ENCODE data around the gene AKNA. TPM values are rescaled to one million over a fixed set of nuclear protein-coding genes. Genes with fewer than 3 reads are reported as not detected.

The AKNA gene
- polyA plus RNA-seq, 1 donor from 2014 or later: 1.2 TPM

DNA sequence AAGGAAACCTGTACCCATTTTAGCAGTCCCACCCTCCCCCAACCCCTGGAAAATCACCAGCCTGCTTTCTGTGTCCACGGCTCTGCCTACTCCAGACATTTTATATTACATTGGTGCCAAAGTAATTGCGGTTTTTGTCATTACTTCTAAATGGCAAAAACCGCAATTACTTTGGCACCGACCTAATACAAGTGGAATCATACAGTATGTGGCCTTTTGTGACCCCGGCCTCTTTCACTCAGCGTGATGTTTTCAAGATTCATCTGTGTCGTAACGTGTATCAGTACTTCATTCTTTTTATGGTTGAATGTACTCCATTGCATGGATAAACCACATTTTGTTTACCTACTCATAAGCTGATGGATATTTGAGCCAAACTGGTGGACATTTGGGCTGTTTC, 74.6 kb downstream of the AKNA start:
- Histone ChIP-seq H3K36me3 (ENCODE audit: insufficient read depth, low read length) (no peaks in the 10 kb centered on the region), H3K9ac (ENCODE audit: low read length) (no peak overlapping the region), H3K79me2 (replicated peaks; ENCODE audit: insufficient read depth, low read length) (no peaks in the 10 kb centered on the region), H3K4me3 (ENCODE audit: low read length) (no peak overlapping the region), H2AFZ (ENCODE audit: low read depth, low read length) (no peak overlapping the region), H3K9me2 (ENCODE audit: insufficient read depth, low read length) (no peaks in the 10 kb centered on the region), H3K27ac (ENCODE audit: low read length) (no peak overlapping the region), H3K9me3 (ENCODE audit: low read length) (no peaks in the 10 kb centered on the region), H3K4me2 (ENCODE audit: low read length) (no peak overlapping the region), H3K27me3 (ENCODE audit: insufficient read depth, low read depth, low read length) (no peaks in the 10 kb centered on the region), H4K20me1 (ENCODE audit: insufficient read depth) (no peaks in the 10 kb centered on the region), H3F3A (ENCODE audit: insufficient read depth, low read length, poor library complexity, severe bottlenecking) (no peaks in the 10 kb centered on the region)
- TF ChIP-seq, protein P1, sequence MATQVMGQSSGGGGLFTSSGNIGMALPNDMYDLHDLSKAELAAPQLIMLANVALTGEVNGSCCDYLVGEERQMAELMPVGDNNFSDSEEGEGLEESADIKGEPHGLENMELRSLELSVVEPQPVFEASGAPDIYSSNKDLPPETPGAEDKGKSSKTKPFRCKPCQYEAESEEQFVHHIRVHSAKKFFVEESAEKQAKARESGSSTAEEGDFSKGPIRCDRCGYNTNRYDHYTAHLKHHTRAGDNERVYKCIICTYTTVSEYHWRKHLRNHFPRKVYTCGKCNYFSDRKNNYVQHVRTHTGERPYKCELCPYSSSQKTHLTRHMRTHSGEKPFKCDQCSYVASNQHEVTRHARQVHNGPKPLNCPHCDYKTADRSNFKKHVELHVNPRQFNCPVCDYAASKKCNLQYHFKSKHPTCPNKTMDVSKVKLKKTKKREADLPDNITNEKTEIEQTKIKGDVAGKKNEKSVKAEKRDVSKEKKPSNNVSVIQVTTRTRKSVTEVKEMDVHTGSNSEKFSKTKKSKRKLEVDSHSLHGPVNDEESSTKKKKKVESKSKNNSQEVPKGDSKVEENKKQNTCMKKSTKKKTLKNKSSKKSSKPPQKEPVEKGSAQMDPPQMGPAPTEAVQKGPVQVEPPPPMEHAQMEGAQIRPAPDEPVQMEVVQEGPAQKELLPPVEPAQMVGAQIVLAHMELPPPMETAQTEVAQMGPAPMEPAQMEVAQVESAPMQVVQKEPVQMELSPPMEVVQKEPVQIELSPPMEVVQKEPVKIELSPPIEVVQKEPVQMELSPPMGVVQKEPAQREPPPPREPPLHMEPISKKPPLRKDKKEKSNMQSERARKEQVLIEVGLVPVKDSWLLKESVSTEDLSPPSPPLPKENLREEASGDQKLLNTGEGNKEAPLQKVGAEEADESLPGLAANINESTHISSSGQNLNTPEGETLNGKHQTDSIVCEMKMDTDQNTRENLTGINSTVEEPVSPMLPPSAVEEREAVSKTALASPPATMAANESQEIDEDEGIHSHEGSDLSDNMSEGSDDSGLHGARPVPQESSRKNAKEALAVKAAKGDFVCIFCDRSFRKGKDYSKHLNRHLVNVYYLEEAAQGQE (IDR thresholded peaks at IDR 0.05; ENCODE audit: borderline replicate concordance): no peak

DNA sequence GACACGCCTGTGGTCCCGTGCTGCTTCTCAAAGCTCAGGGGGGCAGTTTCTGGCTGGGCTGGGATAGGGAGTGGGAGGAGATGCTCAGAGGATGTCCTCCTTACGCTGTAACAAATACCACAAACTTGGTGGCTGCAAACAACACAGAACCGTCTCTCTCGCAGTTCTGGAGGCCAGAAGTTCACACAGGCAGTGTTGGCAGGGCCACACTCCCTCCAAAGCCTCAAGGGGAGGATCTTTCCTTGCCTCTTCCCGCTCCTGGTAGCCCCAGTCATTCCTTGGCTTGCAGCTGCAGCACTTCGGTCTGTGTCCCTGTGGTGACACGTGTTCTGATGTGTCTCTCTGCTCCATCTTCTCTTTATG, 75.3 kb downstream of the AKNA start:
- H3K27me3 ChIP-seq (ENCODE audit: insufficient read depth, low read depth, low read length): no peaks in the 10 kb centered on the region
- H3K9me3 ChIP-seq (ENCODE audit: low read length): no peaks in the 10 kb centered on the region
- no peaks in the 10 kb centered on the region for H3F3A ChIP-seq (ENCODE audit: insufficient read depth, low read length, poor library complexity, severe bottlenecking)
- no peak overlapping the region for H3K27ac ChIP-seq (ENCODE audit: low read length)
- H3K9ac ChIP-seq (ENCODE audit: low read length): no peak overlapping the region
- no peaks in the 10 kb centered on the region for H4K20me1 ChIP-seq (ENCODE audit: insufficient read depth)
- no peak overlapping the region for H3K4me2 ChIP-seq (ENCODE audit: low read length)
- no peak overlapping the region for H3K4me3 ChIP-seq (ENCODE audit: low read length)
- no peaks in the 10 kb centered on the region for H3K9me2 ChIP-seq (ENCODE audit: insufficient read depth, low read length)
- H3K79me2 ChIP-seq (replicated peaks; ENCODE audit: insufficient read depth, low read length): no peaks in the 10 kb centered on the region
- H3K36me3 ChIP-seq (ENCODE audit: insufficient read depth, low read length): no peaks in the 10 kb centered on the region
- H2AFZ ChIP-seq (ENCODE audit: low read depth, low read length): no peak overlapping the region
- TF ChIP-seq SMC3 (conservative IDR thresholded peaks at IDR 0.05; ENCODE audit: poor library complexity): no peak

DNA sequence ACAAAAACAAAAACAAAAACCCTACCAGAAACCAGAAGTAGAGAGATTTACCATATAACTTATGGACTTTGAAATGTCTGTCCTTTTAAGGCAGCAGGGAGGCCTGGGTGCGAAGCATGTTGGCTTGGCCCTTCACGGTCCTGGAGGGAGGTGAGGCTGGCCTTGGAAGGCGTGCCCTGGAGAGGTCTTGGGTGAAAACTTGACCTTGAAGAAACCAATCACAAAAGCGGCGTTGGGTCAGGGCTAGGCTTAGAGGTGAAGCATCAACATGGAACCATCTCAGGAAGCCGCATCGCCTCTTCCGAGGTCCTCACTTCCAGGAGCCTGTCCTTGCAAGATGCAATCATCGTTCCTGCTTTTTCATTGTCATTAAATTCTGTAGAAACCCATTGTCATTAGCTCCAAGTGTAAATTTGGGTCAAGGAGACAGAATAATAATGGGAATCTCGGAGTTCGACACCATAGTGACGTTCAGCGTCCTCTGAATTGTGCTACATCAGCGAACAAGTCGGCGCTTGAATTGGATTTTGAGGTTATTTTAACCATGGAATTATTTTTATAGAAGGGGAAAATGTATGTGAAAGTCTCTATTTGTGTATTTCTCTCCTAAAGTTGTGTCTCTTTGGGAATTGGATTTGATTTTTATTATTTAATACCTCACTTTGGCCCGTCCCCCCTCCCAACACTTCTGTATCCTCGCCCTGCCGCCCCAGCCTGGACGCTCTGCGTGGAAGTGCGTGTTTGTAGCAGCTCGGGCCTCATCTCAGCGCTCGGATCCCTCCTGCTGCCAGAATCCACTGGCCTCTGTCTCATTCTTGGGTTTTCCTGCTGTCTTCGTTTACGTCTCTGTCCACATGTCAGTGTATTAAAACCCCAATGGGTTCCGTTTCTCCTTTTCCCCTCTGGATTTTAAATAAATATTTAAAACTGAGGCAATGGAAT, 75.9 kb downstream of the AKNA start:
- no peak overlapping the region for H2AFZ ChIP-seq (ENCODE audit: low read depth, low read length)
- H3K4me2 ChIP-seq (ENCODE audit: low read length): no peak overlapping the region
- no peak for TF ChIP-seq SMC3 (conservative IDR thresholded peaks at IDR 0.05; ENCODE audit: poor library complexity)
- no peak for TF ChIP-seq RAD21 (conservative IDR thresholded peaks at IDR 0.05)
- no peak for TF ChIP-seq POLR2AphosphoS5 (IDR thresholded peaks at IDR 0.05)
- no peak for TF ChIP-seq EZH2 (IDR thresholded peaks at IDR 0.05; ENCODE audit: borderline replicate concordance, insufficient read depth, low read length, poor library complexity, severe bottlenecking)
- TF ChIP-seq, protein P2, sequence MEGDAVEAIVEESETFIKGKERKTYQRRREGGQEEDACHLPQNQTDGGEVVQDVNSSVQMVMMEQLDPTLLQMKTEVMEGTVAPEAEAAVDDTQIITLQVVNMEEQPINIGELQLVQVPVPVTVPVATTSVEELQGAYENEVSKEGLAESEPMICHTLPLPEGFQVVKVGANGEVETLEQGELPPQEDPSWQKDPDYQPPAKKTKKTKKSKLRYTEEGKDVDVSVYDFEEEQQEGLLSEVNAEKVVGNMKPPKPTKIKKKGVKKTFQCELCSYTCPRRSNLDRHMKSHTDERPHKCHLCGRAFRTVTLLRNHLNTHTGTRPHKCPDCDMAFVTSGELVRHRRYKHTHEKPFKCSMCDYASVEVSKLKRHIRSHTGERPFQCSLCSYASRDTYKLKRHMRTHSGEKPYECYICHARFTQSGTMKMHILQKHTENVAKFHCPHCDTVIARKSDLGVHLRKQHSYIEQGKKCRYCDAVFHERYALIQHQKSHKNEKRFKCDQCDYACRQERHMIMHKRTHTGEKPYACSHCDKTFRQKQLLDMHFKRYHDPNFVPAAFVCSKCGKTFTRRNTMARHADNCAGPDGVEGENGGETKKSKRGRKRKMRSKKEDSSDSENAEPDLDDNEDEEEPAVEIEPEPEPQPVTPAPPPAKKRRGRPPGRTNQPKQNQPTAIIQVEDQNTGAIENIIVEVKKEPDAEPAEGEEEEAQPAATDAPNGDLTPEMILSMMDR (IDR thresholded peaks at IDR 0.05; ENCODE audit: poor library complexity, severe bottlenecking): no peak
- TF ChIP-seq, protein P1 (IDR thresholded peaks at IDR 0.05; ENCODE audit: borderline replicate concordance): no peak
- TF ChIP-seq EP300 (conservative IDR thresholded peaks at IDR 0.05; ENCODE audit: poor library complexity, severe bottlenecking): no peak
- no peak for TF ChIP-seq MXI1 (conservative IDR thresholded peaks at IDR 0.05; ENCODE audit: poor library complexity, severe bottlenecking)
- no peak for TF ChIP-seq TAF1 (IDR thresholded peaks at IDR 0.05; ENCODE audit: low read depth)
- H3K27ac ChIP-seq (ENCODE audit: low read length): no peak overlapping the region
- H3K27me3 ChIP-seq (ENCODE audit: insufficient read depth, low read depth, low read length): no peaks in the 10 kb centered on the region
- no peaks in the 10 kb centered on the region for H3K9me3 ChIP-seq (ENCODE audit: low read length)
- no peaks in the 10 kb centered on the region for H3K79me2 ChIP-seq (replicated peaks; ENCODE audit: insufficient read depth, low read length)
- H3K9ac ChIP-seq (ENCODE audit: low read length): no peak overlapping the region
- no peaks in the 10 kb centered on the region for H4K20me1 ChIP-seq (ENCODE audit: insufficient read depth)
- H3K9me2 ChIP-seq (ENCODE audit: insufficient read depth, low read length): no peaks in the 10 kb centered on the region
- H3K36me3 ChIP-seq (ENCODE audit: insufficient read depth, low read length): no peaks in the 10 kb centered on the region
- H3F3A ChIP-seq (ENCODE audit: insufficient read depth, low read length, poor library complexity, severe bottlenecking): no peaks in the 10 kb centered on the region
- H3K4me3 ChIP-seq (ENCODE audit: low read length): no peak overlapping the region
